Gastrocnemius medialis (tissue), 4 donors: ENCODE measurements around the gene DAGLB. TPM values are rescaled to one million over a fixed set of nuclear protein-coding genes. Genes with fewer than 3 reads are reported as not detected.

ENCODE experiments used
- ATAC-seq, 2 donors: fragments of 150-250 bp; one replicate each; pipeline ENCODE4 v1.9.1; 2016
- DNase-seq, 2 donors: peaks; one replicate each; pipeline ENCODE4 v3.0.0-alpha.2; 2019
- H3K27ac ChIP-seq, 4 donors: fragments of 200-600 bp; sonication (generic); 1 replicate in 1 of 4; 2 replicates in 3 of 4; pipeline ENCODE4 v1.5.1; 2016 to 2018; ENCODE audit warnings: mild to moderate bottlenecking in 2 of 4, moderate library complexity in 1 of 4
- H3K27me3 ChIP-seq, 3 donors: fragments of 200-600 bp; sonication (generic) in 2 of 3; 1 replicate in 1 of 3; 2 replicates in 2 of 3; pipeline versions ENCODE4 v1.5.1 to v1.6.0; 2016 to 2019; ENCODE audit warnings: mild to moderate bottlenecking in 1 of 3, moderate library complexity in 1 of 3
- H3K36me3 ChIP-seq, 2 donors: fragments of 200-600 bp; sonication (generic) in 1 of 2; one replicate each; pipeline ENCODE4 v1.5.1; 2017 to 2018
- H3K4me1 ChIP-seq, 2 donors: fragments of 200-600 bp; sonication (generic) in 1 of 2; one replicate each; pipeline ENCODE4 v1.5.1; 2016 to 2017; ENCODE audit warnings: mild to moderate bottlenecking in 2 of 2
- H3K4me3 ChIP-seq, 4 donors: fragments of 200-600 bp; sonication (generic) in 3 of 4; 1 replicate in 1 of 4; 2 replicates in 3 of 4; pipeline ENCODE4 v1.5.1; 2016 to 2019; ENCODE audit warnings: mild to moderate bottlenecking in 2 of 4
- H3K9me3 ChIP-seq, 3 donors: fragments of 200-600 bp; sonication (generic) in 2 of 3; 1 replicate in 1 of 3; 2 replicates in 2 of 3; pipeline ENCODE4 v1.5.1; 2016 to 2019
- CTCF ChIP-seq, 5 experiments: fragments of 450-650 bp in 3 of 5; fragments of 200-600 bp in 2 of 5; sonication (generic) in 2 of 5; IDR thresholded peaks in 4 of 5; conservative IDR thresholded peaks in 1 of 5; 1 replicate in 4 of 5; 2 replicates in 1 of 5; pipeline ENCODE4 v1.5.1; 2016 to 2019; ENCODE audit warnings: antibody characterized with exemption in 5 of 5, mild to moderate bottlenecking in 3 of 5, moderate library complexity in 3 of 5
- POLR2A ChIP-seq, 2 donors: fragments of 450-650 bp; IDR thresholded peaks; one replicate each; pipeline ENCODE4 v1.6.1; 2017; ENCODE audit warnings: antibody characterized with exemption in 2 of 2, mild to moderate bottlenecking in 2 of 2, moderate library complexity in 2 of 2
- in situ Hi-C, 4 donors: fragments of 200-750 bp; cut with MboI; loops; one replicate each; pipeline versions ENCODE4 v1.15.0 to v1.8.0; 2017; ENCODE audit warnings: low sequenced_read_pairs in 4 of 4
- intact Hi-C: fragments of 100-400 bp; cut with DNase I; formaldehyde crosslinking; loops from one replicate; pipeline ENCODE4 v1.15.1; 2023; ENCODE audit warnings: low total_unique reads
- total RNA-seq, 4 donors: library from RNA; depleted of rRNA; stranded (reverse); fragments of >200 nt; gene quantifications; one replicate each; pipeline versions ENCODE4 v1.1.0 to v1.2.3, GENCODE V29; 2016

DAGLB gene
- total RNA-seq, 4 donors from 2014 or later: 11.7 to 24.0 (median 16.1) TPM

- Histone ChIP-seq H3K4me1 (peaks cover 38 to 55% of the 10 kb centered on the region in 2 donors), H3K9me3 (no peaks in the 10 kb centered on the region), H3K4me3 (no peak overlapping the region), H3K27ac (peak overlapping the region in 2 of 4 donors; percentile 19 to 28), H3K27me3 (no peaks in the 10 kb centered on the region), H3K36me3 (peaks cover 0 to 39% of the 10 kb centered on the region in 2 donors)
- in situ Hi-C loops: loop anchor here in 1 of 4 donors (10.0 kb wide), 1 partner anchor 45 kb away; no protein-coding TSS in a partner anchor
- TF ChIP-seq CTCF (IDR thresholded peaks at IDR 0.05 in 4 of 5, conservative IDR thresholded peaks at IDR 0.05 in 1 of 5) (no peak), POLR2A (IDR thresholded peaks at IDR 0.05) (no peak)
- DNase-seq: no peak
- no peak for ATAC-seq
- intact Hi-C loops: no loop called here
These were observed 58.0 kb downstream of the DAGLB start for GRCh38 chr7:6389728-6390127.

GRCh38 chr7:6387734-6388294 lies 59.9 kb downstream of the DAGLB start:
- intact Hi-C loops (no loop called here), in situ Hi-C loops (loop anchor here in 1 of 4 donors (10.0 kb wide), 1 partner anchor 47 kb away; no protein-coding TSS in a partner anchor)
- no peaks in the 10 kb centered on the region for H3K27me3 ChIP-seq
- H3K36me3 ChIP-seq: peaks cover 0 to 39% of the 10 kb centered on the region in 2 donors
- H3K4me3 ChIP-seq: no peak overlapping the region
- H3K9me3 ChIP-seq: no peaks in the 10 kb centered on the region
- H3K4me1 ChIP-seq: peaks cover 41 to 54% of the 10 kb centered on the region in 2 donors
- DNase-seq (no peak), ATAC-seq (peak in 1 of 2 donors; percentile 31)
- TF ChIP-seq CTCF (IDR thresholded peaks at IDR 0.05 in 4 of 5, conservative IDR thresholded peaks at IDR 0.05 in 1 of 5): no peak
- TF ChIP-seq POLR2A (IDR thresholded peaks at IDR 0.05): no peak
- H3K27ac ChIP-seq: peak overlapping the region; percentile 24 to 59 (median 50)

- TF ChIP-seq CTCF (IDR thresholded peaks at IDR 0.05 in 4 of 5, conservative IDR thresholded peaks at IDR 0.05 in 1 of 5) (no peak), POLR2A (IDR thresholded peaks at IDR 0.05) (no peak)
- in situ Hi-C loops: loop anchor here in 1 of 4 donors (10.0 kb wide), 1 partner anchor 48 kb away; no protein-coding TSS in a partner anchor
These were observed 61.0 kb downstream of the DAGLB start for GRCh38 chr7:6386779-6387178.

GRCh38 chr7:6385909-6386560 lies 61.7 kb downstream of the DAGLB start:
- ATAC-seq: peak in 1 of 2 donors; percentile 61
- H3K27me3 ChIP-seq: no peaks in the 10 kb centered on the region
- H3K4me3 ChIP-seq: no peak overlapping the region
- DNase-seq: no peak
- peaks cover 45 to 63% of the 10 kb centered on the region in 2 donors for H3K4me1 ChIP-seq
- in situ Hi-C loops (loop anchor here in 1 of 4 donors (10.0 kb wide), 1 partner anchor 49 kb away; no protein-coding TSS in a partner anchor), intact Hi-C loops (no loop called here)
- H3K27ac ChIP-seq: peak overlapping the region; percentile 59 to 67 (median 62)
- no peak for TF ChIP-seq CTCF (IDR thresholded peaks at IDR 0.05 in 4 of 5, conservative IDR thresholded peaks at IDR 0.05 in 1 of 5)
- no peak for TF ChIP-seq POLR2A (IDR thresholded peaks at IDR 0.05)
- H3K9me3 ChIP-seq: no peaks in the 10 kb centered on the region
- H3K36me3 ChIP-seq: peaks cover 0 to 27% of the 10 kb centered on the region in 2 donors

More at GRCh38 chr7:6386779-6387178, 61.0 kb downstream of the DAGLB start:
- peaks cover 45 to 56% of the 10 kb centered on the region in 2 donors for H3K4me1 ChIP-seq
- H3K27ac ChIP-seq: peak overlapping the region in 3 of 4 donors; percentile 47 to 59 (median 54)
- H3K9me3 ChIP-seq: no peaks in the 10 kb centered on the region
- DNase-seq (no peak), ATAC-seq (no peak)
- H3K36me3 ChIP-seq: peaks cover 0 to 34% of the 10 kb centered on the region in 2 donors
- intact Hi-C loops: no loop called here
- H3K27me3 ChIP-seq: no peaks in the 10 kb centered on the region
- H3K4me3 ChIP-seq: no peak overlapping the region
